IMR-90 (cell line): ENCODE data around the gene PTGR2. TPM values are rescaled to one million over a fixed set of nuclear protein-coding genes. Genes with fewer than 3 reads are reported as not detected.

Source experiments
- ATAC-seq: fragments of 200-7000 bp; cut with Tn5 transposase; 2 replicates; pipeline ENCODE4 v1.9.1; 2020; ENCODE audit warnings: low read depth, mild to moderate bottlenecking, moderate library complexity
- BruUV-seq: library from RNA; stranded (reverse); fragments of 400-500 nt; replicated peaks from 2 replicates; lab custom pipeline; 2021; lab: Mats Ljungman, UMichigan
- CTCF ChIA-PET: fragments of 300-600 bp; formaldehyde crosslinking; extraction: SDS; loops from one replicate; lab custom pipeline; 2021; ENCODE audit warnings: antibody characterized with exemption; lab: Yijun Ruan, JAX
- POLR2A ChIA-PET: fragments of 300-600 bp; sonication (Branson Sonifier 250); formaldehyde crosslinking; loops from one replicate; lab custom pipeline; 2022; ENCODE audit warnings: antibody characterized with exemption; ENCODE audit not compliant: unreplicated experiment; lab: Charles Lee
- DNase-seq: peaks from one replicate; pipeline ENCODE4 v3.0.0; 2013
- H2AFZ ChIP-seq: replicated peaks from 2 replicates; pipeline ENCODE3; 2013; ENCODE audit warnings: low read length, mild to moderate bottlenecking; ENCODE audit not compliant: poor library complexity
- H2AK5ac ChIP-seq: 2 replicates; pipeline ENCODE4 v1.6.1; 2013; ENCODE audit warnings: low read depth, low read length, inconsistent platforms
- H2AK9ac ChIP-seq: replicated peaks from 2 replicates; pipeline ENCODE3; 2013; ENCODE audit warnings: mild to moderate bottlenecking, low read depth, low read length, moderate library complexity; ENCODE audit not compliant: poor library complexity
- H2BK120ac ChIP-seq: 2 replicates; pipeline ENCODE4 v1.6.1; 2013; ENCODE audit warnings: low read depth, low read length, inconsistent platforms
- H2BK15ac ChIP-seq: 3 replicates; pipeline ENCODE4 v1.6.1; 2013; ENCODE audit warnings: low read depth, low read length, inconsistent platforms
- H2BK20ac ChIP-seq: 2 replicates; pipeline ENCODE4 v1.6.1; 2013; ENCODE audit warnings: low read depth, mild to moderate bottlenecking, inconsistent platforms, low read length, moderate library complexity
- H2BK5ac ChIP-seq: 2 replicates; pipeline ENCODE4 v1.6.1; 2013; ENCODE audit warnings: mild to moderate bottlenecking, low read depth, low read length, inconsistent platforms; ENCODE audit not compliant: poor library complexity, severe bottlenecking
- H3K14ac ChIP-seq: replicated peaks from 2 replicates; pipeline ENCODE4 v1.6.1; 2013; ENCODE audit warnings: low read depth, low read length, inconsistent platforms
- H3K18ac ChIP-seq: 2 replicates; pipeline ENCODE4 v1.6.1; 2013; ENCODE audit warnings: low read depth, low read length, control low read depth
- H3K23ac ChIP-seq: 2 replicates; pipeline ENCODE4 v1.6.1; 2013; ENCODE audit warnings: low read depth, low read length, inconsistent platforms
- H3K27ac ChIP-seq: 2 replicates; pipeline ENCODE4 v1.5.1; 2013; ENCODE audit warnings: mild to moderate bottlenecking, control low read depth, low read length; ENCODE audit not compliant: insufficient read depth
- H3K27me3 ChIP-seq: 2 replicates; pipeline ENCODE4 v1.6.1; 2013; ENCODE audit warnings: low read length; ENCODE audit not compliant: control insufficient read depth, insufficient read depth
- H3K36me3 ChIP-seq: 2 replicates; pipeline ENCODE4 v1.6.1; 2013; ENCODE audit warnings: low read length, mixed read lengths; ENCODE audit not compliant: control insufficient read depth, insufficient read depth
- H3K4ac ChIP-seq: 2 replicates; pipeline ENCODE4 v1.6.1; 2013; ENCODE audit warnings: low read depth, low read length, inconsistent platforms
- H3K4me1 ChIP-seq: 2 replicates; pipeline ENCODE4 v1.6.1; 2013; ENCODE audit warnings: low read length, mixed read lengths; ENCODE audit not compliant: control insufficient read depth, insufficient read depth
- H3K4me2 ChIP-seq: 2 replicates; pipeline ENCODE4 v1.6.1; 2013; ENCODE audit warnings: low read depth, mild to moderate bottlenecking, control low read depth, low read length, moderate library complexity
- H3K4me3 ChIP-seq: 2 replicates; pipeline ENCODE4 v1.5.1; 2013; ENCODE audit warnings: low read depth, mild to moderate bottlenecking, control low read depth, low read length, moderate library complexity; ENCODE audit not compliant: insufficient read depth
- H3K56ac ChIP-seq: 2 replicates; pipeline ENCODE4 v1.6.1; 2013; ENCODE audit warnings: low read length, inconsistent platforms; ENCODE audit not compliant: insufficient read depth; ENCODE audit errors: extremely low read depth
- H3K79me1 ChIP-seq, 2 experiments: 2 replicates each; pipeline ENCODE4 v1.6.1; 2013; ENCODE audit warnings: low read length in 2 of 2, inconsistent platforms in 1 of 2, low read depth in 1 of 2
- H3K9ac ChIP-seq: 2 replicates; pipeline ENCODE4 v1.6.1; 2013; ENCODE audit warnings: low read depth, low read length, control low read depth
- H3K9me1 ChIP-seq: 2 replicates; pipeline ENCODE4 v1.6.1; 2013; ENCODE audit warnings: low read length, inconsistent platforms; ENCODE audit not compliant: insufficient read depth
- H3K9me3 ChIP-seq: 2 replicates; pipeline ENCODE4 v1.6.1; 2013; ENCODE audit warnings: low read length; ENCODE audit not compliant: control insufficient read depth, insufficient read depth
- H4K20me1 ChIP-seq: 2 replicates; pipeline ENCODE4 v1.6.1; 2013; ENCODE audit warnings: low read length, inconsistent platforms; ENCODE audit not compliant: insufficient read depth
- H4K5ac ChIP-seq: 2 replicates; pipeline ENCODE4 v1.6.1; 2013; ENCODE audit warnings: mild to moderate bottlenecking, low read depth, low read length, control low read depth
- H4K8ac ChIP-seq, 2 experiments: 2 replicates each; pipeline ENCODE4 v1.6.1; 2013; ENCODE audit warnings: low read depth in 2 of 2, low read length in 2 of 2, control low read depth in 1 of 2, inconsistent platforms in 1 of 2
- H4K91ac ChIP-seq: 2 replicates; pipeline ENCODE4 v1.6.1; 2013; ENCODE audit warnings: low read depth, low read length, inconsistent platforms; ENCODE audit not compliant: insufficient read depth
- BHLHE40 ChIP-seq: fragments of 150-350 bp; IDR thresholded peaks from 2 replicates; pipeline ENCODE4 v1.6.1; 2016; ENCODE audit warnings: mild to moderate bottlenecking, low read depth, low read length
- CEBPB ChIP-seq: IDR thresholded peaks from 2 replicates; pipeline ENCODE4 v1.6.1; 2012; ENCODE audit warnings: low read depth, low read length, improper control_type of control experiment
- CHD1 ChIP-seq: IDR thresholded peaks from 2 replicates; pipeline ENCODE4 v1.6.1; 2012; ENCODE audit warnings: low read depth, low read length, improper control_type of control experiment
- CTCF ChIP-seq: conservative IDR thresholded peaks from 2 replicates; pipeline ENCODE4 v1.5.1; 2012; ENCODE audit warnings: mild to moderate bottlenecking, low read depth, low read length, improper control_type of control experiment
- ELK1 ChIP-seq: fragments of 150-350 bp; IDR thresholded peaks from 2 replicates; pipeline ENCODE4 v1.6.1; 2016; ENCODE audit warnings: low read depth, mild to moderate bottlenecking, low read length, moderate library complexity, borderline replicate concordance
- FOS ChIP-seq: fragments of 150-350 bp; IDR thresholded peaks from 2 replicates; pipeline ENCODE4 v1.6.1; 2016; ENCODE audit warnings: low read depth, low read length
- MAFK ChIP-seq: IDR thresholded peaks from 2 replicates; pipeline ENCODE4 v1.6.1; 2012; ENCODE audit warnings: low read depth, low read length, improper control_type of control experiment
- MAZ ChIP-seq: IDR thresholded peaks from 2 replicates; pipeline ENCODE4 v1.6.1; 2012; ENCODE audit warnings: low read depth, mild to moderate bottlenecking, low read length, improper control_type of control experiment, moderate library complexity, borderline replicate concordance
- MXI1 ChIP-seq: IDR thresholded peaks from 2 replicates; pipeline ENCODE4 v1.6.1; 2012; ENCODE audit warnings: low read depth, mild to moderate bottlenecking, low read length, moderate library complexity, borderline replicate concordance
- NFE2L2 ChIP-seq: fragments of 150-350 bp; IDR thresholded peaks from 2 replicates; pipeline ENCODE4 v1.6.1; 2016; ENCODE audit warnings: low read depth, mild to moderate bottlenecking, low read length
- POLR2A ChIP-seq: IDR thresholded peaks from 2 replicates; pipeline ENCODE4 v1.6.1; 2012; ENCODE audit warnings: mild to moderate bottlenecking, low read depth, low read length
- RAD21 ChIP-seq: IDR thresholded peaks from 2 replicates; pipeline ENCODE4 v1.6.1; 2012; ENCODE audit warnings: low read length, improper control_type of control experiment
- RCOR1 ChIP-seq: IDR thresholded peaks from 2 replicates; pipeline ENCODE4 v1.6.1; 2012; ENCODE audit warnings: mild to moderate bottlenecking, low read length, improper control_type of control experiment; ENCODE audit not compliant: insufficient replicate concordance
- RFX5 ChIP-seq: IDR thresholded peaks from 2 replicates; pipeline ENCODE4 v1.8.0; 2012; ENCODE audit warnings: low read depth, mild to moderate bottlenecking, low read length, moderate library complexity
- SMC3 ChIP-seq: fragments of 150-350 bp; IDR thresholded peaks from 2 replicates; pipeline ENCODE4 v1.6.1; 2016; ENCODE audit warnings: low read depth, mild to moderate bottlenecking, antibody characterized with exemption, low read length, moderate library complexity
- USF2 ChIP-seq: fragments of 150-350 bp; IDR thresholded peaks from 2 replicates; pipeline ENCODE4 v1.6.1; 2017; ENCODE audit warnings: mild to moderate bottlenecking, antibody characterized with exemption, low read length, low read depth
- whole genome bisulfite sequencing, 2 experiments: methylation state at CpG; one replicate each; pipeline versions ENCODE4 v1.1.5 to v1.1.7; 2013; ENCODE audit warnings: missing lambda C conversion rate in 2 of 2; ENCODE audit not compliant: insufficient read length in 1 of 2; ENCODE audit errors: extremely low coverage in 2 of 2; 5-methylcytosine and 5-hydroxymethylcytosine counted together
- dilution Hi-C: fragments of 300-500 bp; cut with HindIII; formaldehyde crosslinking; loops from one replicate; pipeline ENCODE4 v1.14.3; 2018; ENCODE audit warnings: low sequenced_read_pairs; ENCODE audit not compliant: unreplicated experiment
- in situ Hi-C: fragments of 300-500 bp; cut with MboI; formaldehyde crosslinking; loops from 3 replicates; pipeline ENCODE4 v1.14.3; 2019; ENCODE audit warnings: low sequenced_read_pairs, inconsistent platforms, mixed read lengths
- intact Hi-C: fragments of 100-400 bp; cut with micrococcal nuclease; formaldehyde crosslinking; loops from 2 replicates; pipeline ENCODE4 v1.10.0; 2022
- polyA plus RNA-seq, 3 experiments: library from polyadenylated mRNA; depleted of rRNA; stranded (reverse); fragments of >200 nt; gene quantifications; 2 replicates each; pipeline ENCODE4 v1.2.3, GENCODE V29; 2012; ENCODE audit warnings: low replicate concordance in 1 of 3
- total RNA-seq: library from RNA; depleted of rRNA; stranded (reverse); fragments of >200 nt; gene quantifications from 2 replicates; pipeline ENCODE4 v1.2.3, GENCODE V29; 2012

PTGR2 gene
- total and polyA plus RNA-seq, 2 of the 4 experiments (the other 2 are of a cell fraction): 1.3 to 3.2 TPM

GRCh38 chr14:73862480-73862879, 10.8 kb downstream of the PTGR2 start:
- peaks cover 3% of the 10 kb centered on the region for H3K4me1 ChIP-seq
- H2AK9ac ChIP-seq: no peak overlapping the region
- H4K8ac ChIP-seq: no peak overlapping the region
- H3K79me1 ChIP-seq: peaks cover 0 to 5% of the 10 kb centered on the region in 2 experiments; a peak in 3 of 4 replicates
- H3K36me3 ChIP-seq: peaks cover 12% of the 10 kb centered on the region
- H3K23ac ChIP-seq: no peak overlapping the region
- H4K5ac ChIP-seq: no peak overlapping the region
- no peak overlapping the region for H2BK120ac ChIP-seq
- H3K27me3 ChIP-seq: no peaks in the 10 kb centered on the region
- H2AFZ ChIP-seq: no peak overlapping the region
- in situ Hi-C loops (no loop called here), dilution Hi-C loops (no loop called here), intact Hi-C loops (loop anchor here (10.0 kb wide), 1 partner anchor 138 kb away; no protein-coding TSS in a partner anchor)
- H2BK15ac ChIP-seq: no peak overlapping the region
- no peaks in the 10 kb centered on the region for H4K20me1 ChIP-seq
- no peak overlapping the region for H2BK5ac ChIP-seq
- no TSS peak for BruUV-seq
- H3K4me3 ChIP-seq: no peak overlapping the region
- no peak overlapping the region for H3K9ac ChIP-seq
- no peak for DNase-seq
- H2BK20ac ChIP-seq: no peak overlapping the region
- no peak overlapping the region for H2AK5ac ChIP-seq
- ATAC-seq: no peak
- H3K9me1 ChIP-seq: 0 out of 2 replicates have a peak, but pooled peaks cover 3% of the 10 kb centered on the region
- WGBS, 2 experiments: no CpG with 5 or more reads among the region's 8 CpGs
- H3K9me3 ChIP-seq: no peaks in the 10 kb centered on the region
- H3K18ac ChIP-seq: no peak overlapping the region
- H3K56ac ChIP-seq: no peak overlapping the region
- no peak overlapping the region for H3K4me2 ChIP-seq
- POLR2A ChIA-PET: no interaction called here
- no peak overlapping the region for H4K91ac ChIP-seq
- no peak overlapping the region for H3K4ac ChIP-seq
- no peak overlapping the region for H3K27ac ChIP-seq
- TF ChIP-seq FOS (no peak), CEBPB (no peak), SMC3 (no peak), POLR2A (no peak), BHLHE40 (no peak), MXI1 (no peak), MAFK (no peak), CHD1 (no peak), MAZ (no peak), ELK1 (no peak), USF2 (no peak), CTCF (no peak), RAD21 (no peak), RFX5 (no peak), NFE2L2 (no peak), RCOR1 (no peak)
- H3K14ac ChIP-seq: no peak overlapping the region
- CTCF ChIA-PET: no interaction called here
